ENCODE measurements around the gene GSTCD. TPM values are rescaled to one million over a fixed set of nuclear protein-coding genes. Genes with fewer than 3 reads are reported as not detected.

The GSTCD gene
- total and polyA plus RNA-seq, 9 of the 15 experiments (the other 6 are each of a cell fraction or from before 2014, with no cell fraction given) = 4.5 to 36.3 (median 16.0) TPM

DNA sequence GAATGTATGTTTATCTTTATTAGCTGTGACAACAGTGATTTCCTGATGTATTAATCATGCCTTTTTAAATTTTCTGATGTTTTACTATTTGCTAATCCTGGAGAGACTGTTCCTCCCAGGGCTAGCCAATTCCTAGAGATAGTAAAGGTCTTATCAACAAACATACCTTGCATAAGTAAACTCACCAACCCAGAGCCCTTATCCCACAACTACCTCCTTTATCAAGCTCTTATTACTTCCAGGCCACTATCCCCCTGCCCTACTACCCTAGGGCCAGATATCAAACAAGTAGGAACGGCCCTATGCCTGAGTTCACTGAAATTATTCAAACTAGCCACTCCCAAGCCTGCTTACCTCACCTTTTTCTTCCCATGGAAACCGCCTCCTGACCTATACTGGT, 128.5 kb downstream of the GSTCD start:
- H3K9ac ChIP-seq (ENCODE audit: insufficient read depth in 1 of 2, low read depth in 2 of 2, low read length in 2 of 2) = no peak overlapping the region
- in situ Hi-C loops (cut with MboI) (no loop called here), intact Hi-C loops (cut with micrococcal nuclease) (no loop called here)
- H2AFZ ChIP-seq (ENCODE audit: low read depth, low read length) = no peak overlapping the region
- H3K27ac ChIP-seq (ENCODE audit: extremely low read depth, low read depth, low read length) = no peak overlapping the region
- H3K4me3 ChIP-seq = no peak overlapping the region
- BruUV-seq (replicated peaks) = no TSS peak
- ATAC-seq (no peak), FAIRE-seq (no peak), DNase-seq (ENCODE audit: extremely low read depth in 1 of 4, low spot score in 3 of 4) (no peak)
- H4K20me1 ChIP-seq (replicated peaks; ENCODE audit: control insufficient read depth, insufficient read depth, low read length) = no peaks in the 10 kb centered on the region
- H3K4me1 ChIP-seq (replicated peaks in 1 of 2; ENCODE audit: control insufficient read depth in 2 of 2, insufficient read depth in 2 of 2, low read length in 2 of 2) = peaks cover 0 to 4% of the 10 kb centered on the region in 2 experiments; a peak in 1 of 5 replicates
- ChIA-PET POLR2A (no interaction called here), CTCF (ENCODE audit: low intra/inter-chr PET ratio) (no interaction called here)
- no peak overlapping the region for H3K4me2 ChIP-seq (ENCODE audit: insufficient read depth, low read length)
- H3K36me3 ChIP-seq (ENCODE audit: control insufficient read depth, insufficient read depth, low read length) = no peaks in the 10 kb centered on the region
- no peaks in the 10 kb centered on the region for H3K27me3 ChIP-seq (ENCODE audit: control insufficient read depth in 2 of 2, insufficient read depth in 2 of 2, low read length in 2 of 2)
- whole genome bisulfite sequencing (ENCODE audit: insufficient coverage, low coverage, missing lambda C conversion rate) = 63% methylated on average over 2 of the region's 2 CpGs
- no peaks in the 10 kb centered on the region for H3K9me3 ChIP-seq (replicated peaks; ENCODE audit: control insufficient read depth, insufficient read depth, low read depth, low read length)
- TF ChIP-seq, protein P1, sequence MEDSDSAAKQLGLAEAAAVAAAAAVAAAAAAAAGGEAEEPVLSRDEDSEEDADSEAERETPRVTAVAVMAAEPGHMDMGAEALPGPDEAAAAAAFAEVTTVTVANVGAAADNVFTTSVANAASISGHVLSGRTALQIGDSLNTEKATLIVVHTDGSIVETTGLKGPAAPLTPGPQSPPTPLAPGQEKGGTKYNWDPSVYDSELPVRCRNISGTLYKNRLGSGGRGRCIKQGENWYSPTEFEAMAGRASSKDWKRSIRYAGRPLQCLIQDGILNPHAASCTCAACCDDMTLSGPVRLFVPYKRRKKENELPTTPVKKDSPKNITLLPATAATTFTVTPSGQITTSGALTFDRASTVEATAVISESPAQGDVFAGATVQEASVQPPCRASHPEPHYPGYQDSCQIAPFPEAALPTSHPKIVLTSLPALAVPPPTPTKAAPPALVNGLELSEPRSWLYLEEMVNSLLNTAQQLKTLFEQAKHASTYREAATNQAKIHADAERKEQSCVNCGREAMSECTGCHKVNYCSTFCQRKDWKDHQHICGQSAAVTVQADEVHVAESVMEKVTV (CRISPR knock-in tag; IDR thresholded peaks at IDR 0.05) = no peak
- TF ChIP-seq KDM2B (CRISPR knock-in tag; IDR thresholded peaks at IDR 0.05) (no peak), ESRRB (CRISPR knock-in tag; IDR thresholded peaks at IDR 0.05; ENCODE audit: borderline replicate concordance) (no peak), SMAD3 (CRISPR knock-in tag; conservative IDR thresholded peaks at IDR 0.05) (no peak), JUND (IDR thresholded peaks at IDR 0.05; ENCODE audit: borderline replicate concordance, low read depth, low read length) (no peak), JUND (tag; IDR thresholded peaks at IDR 0.05; ENCODE audit: borderline replicate concordance, low read depth, low read length) (no peak)
- no peaks in the 10 kb centered on the region for H3K79me2 ChIP-seq (ENCODE audit: control insufficient read depth, insufficient read depth, low read length)
- H3K9me1 ChIP-seq (ENCODE audit: control insufficient read depth, insufficient read depth, low read length) = no peaks in the 10 kb centered on the region
